ENCODE measurements around the gene GPR101.

The GPR101 gene

DNA sequence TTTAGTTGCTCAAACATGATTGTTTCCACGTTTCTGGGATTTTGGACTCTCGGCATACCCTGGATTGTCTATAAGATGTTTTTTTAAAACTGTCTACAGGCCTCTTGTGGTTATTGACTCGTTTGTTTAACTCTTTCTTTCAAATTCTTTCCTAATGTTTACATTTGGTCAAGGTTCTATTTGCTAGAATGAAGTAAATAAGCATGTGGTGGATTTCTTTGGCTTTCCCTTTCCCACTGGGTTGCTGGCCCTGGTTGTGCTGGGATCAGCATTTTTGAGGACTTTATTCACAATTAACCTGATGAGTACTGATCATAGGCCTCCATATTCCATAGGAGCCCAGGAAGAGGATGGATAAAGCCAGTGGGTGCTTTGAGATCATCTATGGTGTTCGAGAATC, 11.1 kb upstream of the GPR101 start:
- Histone ChIP-seq H2AFZ (ENCODE audit: low read length) (no peak overlapping the region), H3F3A (ENCODE audit: low read depth) (no peaks in the 10 kb centered on the region), H3K4me2 (ENCODE audit: low read depth, low read length, poor library complexity, severe bottlenecking) (no peak overlapping the region), H3K4me1 (ENCODE audit: insufficient read depth, low read length, poor library complexity, severe bottlenecking) (no peaks in the 10 kb centered on the region), H3K9me2 (replicated peaks; ENCODE audit: low read depth, low read length) (no peaks in the 10 kb centered on the region), H3K9ac (ENCODE audit: low read depth, low read length, poor library complexity, severe bottlenecking) (no peak overlapping the region), H3K9me3 (ENCODE audit: insufficient read depth, low read depth, low read length) (no peaks in the 10 kb centered on the region), H4K20me1 (ENCODE audit: insufficient read depth, low read length, poor library complexity, severe bottlenecking) (no peaks in the 10 kb centered on the region), H3K79me2 (ENCODE audit: insufficient read depth, low read length) (no peaks in the 10 kb centered on the region), H3K27me3 (ENCODE audit: insufficient read depth, low read length, poor library complexity, severe bottlenecking) (no peaks in the 10 kb centered on the region), H3K4me3 (ENCODE audit: low read length, poor library complexity, severe bottlenecking) (no peak overlapping the region), H3K36me3 (ENCODE audit: insufficient read depth, low read length) (no peaks in the 10 kb centered on the region)
- TF ChIP-seq, protein P1, sequence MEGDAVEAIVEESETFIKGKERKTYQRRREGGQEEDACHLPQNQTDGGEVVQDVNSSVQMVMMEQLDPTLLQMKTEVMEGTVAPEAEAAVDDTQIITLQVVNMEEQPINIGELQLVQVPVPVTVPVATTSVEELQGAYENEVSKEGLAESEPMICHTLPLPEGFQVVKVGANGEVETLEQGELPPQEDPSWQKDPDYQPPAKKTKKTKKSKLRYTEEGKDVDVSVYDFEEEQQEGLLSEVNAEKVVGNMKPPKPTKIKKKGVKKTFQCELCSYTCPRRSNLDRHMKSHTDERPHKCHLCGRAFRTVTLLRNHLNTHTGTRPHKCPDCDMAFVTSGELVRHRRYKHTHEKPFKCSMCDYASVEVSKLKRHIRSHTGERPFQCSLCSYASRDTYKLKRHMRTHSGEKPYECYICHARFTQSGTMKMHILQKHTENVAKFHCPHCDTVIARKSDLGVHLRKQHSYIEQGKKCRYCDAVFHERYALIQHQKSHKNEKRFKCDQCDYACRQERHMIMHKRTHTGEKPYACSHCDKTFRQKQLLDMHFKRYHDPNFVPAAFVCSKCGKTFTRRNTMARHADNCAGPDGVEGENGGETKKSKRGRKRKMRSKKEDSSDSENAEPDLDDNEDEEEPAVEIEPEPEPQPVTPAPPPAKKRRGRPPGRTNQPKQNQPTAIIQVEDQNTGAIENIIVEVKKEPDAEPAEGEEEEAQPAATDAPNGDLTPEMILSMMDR (conservative IDR thresholded peaks at IDR 0.05; ENCODE audit: low read length): no peak
- TF ChIP-seq EZH2phosphoT487 (IDR thresholded peaks at IDR 0.05; ENCODE audit: borderline replicate concordance): no peak

GRCh38 chrX:137043736-137044135, 9.9 kb upstream of the GPR101 start:
- no peaks in the 10 kb centered on the region for H3K27me3 ChIP-seq (ENCODE audit: insufficient read depth, low read length, poor library complexity, severe bottlenecking)
- H3K9ac ChIP-seq (ENCODE audit: low read depth, low read length, poor library complexity, severe bottlenecking): no peak overlapping the region
- no peaks in the 10 kb centered on the region for H4K20me1 ChIP-seq (ENCODE audit: insufficient read depth, low read length, poor library complexity, severe bottlenecking)
- H3K9me2 ChIP-seq (replicated peaks; ENCODE audit: low read depth, low read length): no peaks in the 10 kb centered on the region
- no peaks in the 10 kb centered on the region for H3K9me3 ChIP-seq (ENCODE audit: insufficient read depth, low read depth, low read length)
- H2AFZ ChIP-seq (ENCODE audit: low read length): no peak overlapping the region
- H3K4me2 ChIP-seq (ENCODE audit: low read depth, low read length, poor library complexity, severe bottlenecking): no peak overlapping the region
- no peaks in the 10 kb centered on the region for H3F3A ChIP-seq (ENCODE audit: low read depth)
- H3K79me2 ChIP-seq (ENCODE audit: insufficient read depth, low read length): no peaks in the 10 kb centered on the region
- H3K4me1 ChIP-seq (ENCODE audit: insufficient read depth, low read length, poor library complexity, severe bottlenecking): no peaks in the 10 kb centered on the region
- H3K36me3 ChIP-seq (ENCODE audit: insufficient read depth, low read length): no peaks in the 10 kb centered on the region
- TF ChIP-seq EZH2phosphoT487 (IDR thresholded peaks at IDR 0.05; ENCODE audit: borderline replicate concordance): no peak
- TF ChIP-seq, protein P1 (conservative IDR thresholded peaks at IDR 0.05; ENCODE audit: low read length): no peak
- no peak overlapping the region for H3K4me3 ChIP-seq (ENCODE audit: low read length, poor library complexity, severe bottlenecking)

GRCh38 chrX:137041329-137041728, 7.5 kb upstream of the GPR101 start:
- Histone ChIP-seq H3K9me2 (replicated peaks; ENCODE audit: low read depth, low read length) (no peaks in the 10 kb centered on the region), H2AFZ (ENCODE audit: low read length) (no peak overlapping the region), H3K79me2 (ENCODE audit: insufficient read depth, low read length) (no peaks in the 10 kb centered on the region), H4K20me1 (ENCODE audit: insufficient read depth, low read length, poor library complexity, severe bottlenecking) (no peaks in the 10 kb centered on the region), H3K9me3 (ENCODE audit: insufficient read depth, low read depth, low read length) (no peaks in the 10 kb centered on the region), H3K36me3 (ENCODE audit: insufficient read depth, low read length) (no peaks in the 10 kb centered on the region), H3K4me2 (ENCODE audit: low read depth, low read length, poor library complexity, severe bottlenecking) (no peak overlapping the region), H3K9ac (ENCODE audit: low read depth, low read length, poor library complexity, severe bottlenecking) (no peak overlapping the region), H3K4me3 (ENCODE audit: low read length, poor library complexity, severe bottlenecking) (no peak overlapping the region), H3K27me3 (ENCODE audit: insufficient read depth, low read length, poor library complexity, severe bottlenecking) (no peaks in the 10 kb centered on the region), H3F3A (ENCODE audit: low read depth) (no peaks in the 10 kb centered on the region), H3K4me1 (ENCODE audit: insufficient read depth, low read length, poor library complexity, severe bottlenecking) (no peaks in the 10 kb centered on the region)
- no peak for TF ChIP-seq EZH2phosphoT487 (IDR thresholded peaks at IDR 0.05; ENCODE audit: borderline replicate concordance)
- TF ChIP-seq, protein P1 (conservative IDR thresholded peaks at IDR 0.05; ENCODE audit: low read length): no peak

All from Loucy (cell line).